BE2C (cell line): ENCODE measurements around the gene OMA1.

Source experiments
- DNase-seq: peaks from one replicate; pipeline ENCODE4 v3.0.0-alpha.2; 2020
- H3K27me3 ChIP-seq: fragments of 250-450 bp; sonication (Bioruptor Pico); 2 replicates; pipeline ENCODE4 v1.5.1; 2020; ENCODE audit warnings: mild to moderate bottlenecking
- H3K36me3 ChIP-seq: fragments of 250-450 bp; sonication (Bioruptor Pico); 2 replicates; pipeline ENCODE4 v1.5.1; 2020; ENCODE audit warnings: mild to moderate bottlenecking
- H3K4me1 ChIP-seq: fragments of 250-450 bp; sonication (Bioruptor Pico); 2 replicates; pipeline ENCODE4 v1.5.1; 2020
- H3K4me3 ChIP-seq: 2 replicates; pipeline ENCODE4 v1.5.1; 2011; ENCODE audit warnings: low read depth, low read length
- H3K9me3 ChIP-seq: fragments of 250-450 bp; sonication (Bioruptor Pico); 2 replicates; pipeline ENCODE4 v1.5.1; 2020
- CTCF ChIP-seq: IDR thresholded peaks from 2 replicates; pipeline ENCODE4 v1.5.1; 2012; ENCODE audit warnings: mild to moderate bottlenecking, low read depth, low read length

Gene OMA1

DNA sequence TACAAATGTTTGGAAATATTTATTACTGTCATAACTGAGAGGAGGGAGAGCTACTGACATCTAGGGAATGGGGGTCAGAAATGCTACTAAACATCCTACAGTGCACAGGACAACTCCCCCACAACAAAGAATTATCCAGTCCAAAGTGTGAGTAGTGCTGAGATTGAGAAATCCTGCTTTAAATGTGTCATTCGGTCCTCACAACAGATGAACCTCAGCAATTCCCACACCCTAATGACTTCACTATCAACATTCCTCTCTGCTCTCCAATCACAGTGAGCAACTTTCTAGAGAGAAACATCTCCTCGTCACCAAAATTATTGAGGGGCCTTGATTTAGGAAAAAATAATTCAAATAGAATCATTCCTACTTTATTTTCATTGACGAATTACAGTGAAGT is 18.0 kb downstream of the OMA1 start:
- H3K36me3 ChIP-seq: no peaks in the 10 kb centered on the region
- TF ChIP-seq CTCF: no peak
- no peak overlapping the region for H3K4me3 ChIP-seq
- H3K9me3 ChIP-seq: no peaks in the 10 kb centered on the region
- H3K4me1 ChIP-seq: no peaks in the 10 kb centered on the region
- DNase-seq: no peak
- no peaks in the 10 kb centered on the region for H3K27me3 ChIP-seq

DNA sequence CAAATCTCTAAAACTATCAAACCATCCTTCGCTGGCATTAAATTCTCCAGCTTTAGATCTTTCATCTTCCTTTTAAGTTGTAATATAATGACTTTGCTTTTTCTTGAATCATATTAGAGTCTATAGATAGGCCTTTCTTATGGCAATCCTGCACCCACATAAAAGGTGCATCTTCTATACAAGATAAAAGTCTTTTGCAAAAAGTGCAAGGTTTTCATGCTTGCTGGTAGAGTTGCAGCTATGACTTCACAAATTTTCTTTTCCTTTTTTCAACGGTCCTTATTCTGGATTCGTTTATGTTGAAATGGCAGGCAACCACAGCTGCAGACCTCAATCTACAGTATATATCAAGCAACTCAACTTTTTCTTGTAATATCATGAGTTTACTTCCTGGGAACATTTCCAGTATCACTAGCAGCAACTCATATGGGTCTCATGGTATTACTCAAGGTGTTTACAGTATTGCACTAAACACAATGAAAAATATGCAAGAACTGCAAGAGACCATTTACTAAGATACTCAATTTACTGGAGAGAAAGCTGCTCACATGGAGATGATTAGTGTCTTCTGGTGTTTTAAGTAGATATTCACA is 22.1 kb downstream of the OMA1 start:
- DNase-seq: no peak
- Histone ChIP-seq H3K9me3 (no peaks in the 10 kb centered on the region), H3K4me1 (no peaks in the 10 kb centered on the region), H3K36me3 (no peaks in the 10 kb centered on the region), H3K4me3 (no peak overlapping the region), H3K27me3 (no peaks in the 10 kb centered on the region)
- TF ChIP-seq CTCF: no peak

DNA sequence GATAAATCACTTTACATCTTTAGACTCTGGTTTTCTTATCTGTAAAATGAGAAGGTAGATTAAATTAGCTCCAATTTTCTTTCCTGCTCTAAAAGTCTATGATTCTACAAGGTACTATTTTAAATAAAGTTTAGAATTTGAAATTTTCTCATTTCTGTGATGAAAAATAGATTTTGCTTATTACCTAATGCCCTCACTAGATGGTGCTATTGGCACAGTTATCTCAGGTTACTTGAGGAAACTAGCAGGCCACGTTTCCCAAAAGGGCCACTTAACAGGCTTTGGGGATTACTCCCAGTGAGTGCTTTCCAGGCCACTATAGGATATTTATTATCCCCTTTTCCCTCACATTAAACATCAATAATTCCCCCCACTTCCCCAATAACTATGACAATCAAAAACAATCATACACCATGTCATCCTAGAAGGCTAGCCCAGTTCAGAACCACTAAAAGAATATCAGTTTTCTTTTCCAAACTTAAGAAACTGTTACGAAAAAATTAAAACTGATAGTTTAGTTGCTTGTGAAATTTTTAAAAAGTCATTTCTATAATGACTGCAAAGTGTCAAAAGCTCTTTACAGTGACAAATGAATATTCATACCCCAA is 30.6 kb downstream of the OMA1 start:
- peak; percentile 35 for DNase-seq
- no peaks in the 10 kb centered on the region for H3K4me1 ChIP-seq
- no peaks in the 10 kb centered on the region for H3K27me3 ChIP-seq
- no peaks in the 10 kb centered on the region for H3K9me3 ChIP-seq
- TF ChIP-seq CTCF: peak; percentile 54
- H3K4me3 ChIP-seq: no peak overlapping the region
- no peaks in the 10 kb centered on the region for H3K36me3 ChIP-seq

GRCh38 chr1:58513956-58514355 is 32.6 kb downstream of the OMA1 start:
- Histone ChIP-seq H3K4me3 (no peak overlapping the region), H3K27me3 (no peaks in the 10 kb centered on the region), H3K4me1 (no peaks in the 10 kb centered on the region), H3K9me3 (no peaks in the 10 kb centered on the region), H3K36me3 (no peaks in the 10 kb centered on the region)
- DNase-seq: no peak
- TF ChIP-seq CTCF: no peak

DNA sequence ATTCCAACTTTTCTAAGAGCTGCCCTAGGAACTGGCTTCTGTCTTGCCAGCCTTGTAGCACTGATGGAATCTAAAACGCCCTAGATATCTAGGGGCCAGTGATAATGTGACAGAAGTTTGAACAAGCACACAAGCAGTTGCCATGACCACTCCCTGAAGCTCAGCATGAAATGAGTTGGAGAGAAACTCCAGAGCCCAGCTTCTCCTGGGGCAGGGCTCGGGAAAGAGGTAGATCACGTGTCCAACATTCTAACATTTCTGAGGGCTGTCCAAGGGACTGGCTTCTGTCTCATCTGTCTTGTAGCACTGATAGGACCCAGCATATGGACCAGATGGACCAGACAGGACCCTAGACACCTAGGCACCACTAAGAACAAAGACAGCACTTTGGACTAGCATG is 37.9 kb downstream of the OMA1 start:
- H3K4me1 ChIP-seq: no peaks in the 10 kb centered on the region
- no peak for DNase-seq
- TF ChIP-seq CTCF: no peak
- no peaks in the 10 kb centered on the region for H3K9me3 ChIP-seq
- H3K4me3 ChIP-seq: no peak overlapping the region
- no peaks in the 10 kb centered on the region for H3K36me3 ChIP-seq
- H3K27me3 ChIP-seq: no peaks in the 10 kb centered on the region

GRCh38 chr1:58505286-58505685 is 41.2 kb downstream of the OMA1 start:
- TF ChIP-seq CTCF: no peak
- H3K36me3 ChIP-seq: no peaks in the 10 kb centered on the region
- no peaks in the 10 kb centered on the region for H3K27me3 ChIP-seq
- H3K4me3 ChIP-seq: no peak overlapping the region
- no peak for DNase-seq
- no peaks in the 10 kb centered on the region for H3K4me1 ChIP-seq
- H3K9me3 ChIP-seq: no peaks in the 10 kb centered on the region
